ENCODE measurements around the gene CCNY.

- TF ChIP-seq CTCF (IDR thresholded peaks at IDR 0.05) (no peak), POLR2A (IDR thresholded peaks at IDR 0.05) (no peak)
Observed at GRCh38 chr10:35511647-35512046, 175.3 kb downstream of the CCNY start.
